ENCODE data around the gene SLC6A4.

- TF ChIP-seq RAD51 (IDR thresholded peaks at IDR 0.05) (no peak), POLR2A (IDR thresholded peaks at IDR 0.05; ENCODE audit: low read depth, low read length) (no peak), CTCF (IDR thresholded peaks at IDR 0.05 in 2 of 3, conservative IDR thresholded peaks at IDR 0.05 in 1 of 3; ENCODE audit: control insufficient read depth in 2 of 3, extremely low read depth in 1 of 3, insufficient read depth in 1 of 3, low read depth in 3 of 3, low read length in 3 of 3) (no peak), SMC3 (IDR thresholded peaks at IDR 0.05; ENCODE audit: borderline replicate concordance, low read length) (no peak), MTA3 (IDR thresholded peaks at IDR 0.05; ENCODE audit: borderline replicate concordance, low read length) (no peak), KDM1A (IDR thresholded peaks at IDR 0.05; ENCODE audit: borderline replicate concordance) (no peak), REST (IDR thresholded peaks at IDR 0.05; ENCODE audit: low read depth, low read length) (no peak), BHLHE40 (IDR thresholded peaks at IDR 0.05; ENCODE audit: borderline replicate concordance in 1 of 2, low read depth in 2 of 2, low read length in 1 of 2) (no peak)
Measured at GRCh38 chr17:30158896-30159625, 76.4 kb downstream of the SLC6A4 start.
